Neutrophil (primary cell): ENCODE data around the gene GART.

Experiments
- H3K27ac ChIP-seq: fragments of 200-600 bp; sonication (generic); 2 replicates; pipeline ENCODE4 v1.5.1; 2016; ENCODE audit warnings: mild to moderate bottlenecking, moderate library complexity
- H3K27me3 ChIP-seq: fragments of 200-600 bp; sonication (generic); 2 replicates; pipeline ENCODE4 v1.6.0; 2016; ENCODE audit warnings: mild to moderate bottlenecking
- H3K36me3 ChIP-seq: fragments of 200-600 bp; sonication (generic); 2 replicates; pipeline ENCODE4 v1.5.1; 2017
- H3K4me1 ChIP-seq, 2 experiments: fragments of 200-600 bp in 1 of 2; sonication (generic) in 1 of 2; 1 replicate in 1 of 2; 2 replicates in 1 of 2; pipeline versions ENCODE4 v1.5.1 to v1.6.1; 2013 to 2016; ENCODE audit warnings: low read depth in 1 of 2, low read length in 1 of 2, mild to moderate bottlenecking in 1 of 2, moderate library complexity in 1 of 2; ENCODE audit not compliant: control insufficient read depth in 1 of 2, insufficient read depth in 1 of 2
- H3K4me3 ChIP-seq, 2 experiments: fragments of 200-600 bp in 1 of 2; sonication (generic) in 1 of 2; 1 replicate in 1 of 2; 2 replicates in 1 of 2; pipeline ENCODE4 v1.5.1; 2013 to 2016; ENCODE audit warnings: low read depth in 1 of 2, low read length in 1 of 2, mild to moderate bottlenecking in 1 of 2, moderate library complexity in 1 of 2
- H3K9me3 ChIP-seq: fragments of 200-600 bp; sonication (generic); 2 replicates; pipeline ENCODE4 v1.5.1; 2016
- CTCF ChIP-seq: fragments of 200-600 bp; sonication (generic); IDR thresholded peaks from 2 replicates; pipeline ENCODE4 v1.5.1; 2016; ENCODE audit warnings: antibody characterized with exemption

The GART gene

GRCh38 chr21:33540711-33541104 is 1.2 kb downstream of the GART start:
- Histone ChIP-seq H3K9me3 (no peaks in the 10 kb centered on the region), H3K27ac (peak overlapping the region; percentile 98), H3K36me3 (no peaks in the 10 kb centered on the region), H3K4me1 (peaks cover 35 to 36% of the 10 kb centered on the region in 2 experiments), H3K4me3 (peak overlapping the region in 1 of 2 experiments; percentile 90), H3K27me3 (no peaks in the 10 kb centered on the region)
- no peak for TF ChIP-seq CTCF

- TF ChIP-seq CTCF: no peak
- H3K4me1 ChIP-seq: peaks cover 24 to 25% of the 10 kb centered on the region in 2 experiments
- no peaks in the 10 kb centered on the region for H3K9me3 ChIP-seq
- no peaks in the 10 kb centered on the region for H3K36me3 ChIP-seq
- no peak overlapping the region for H3K4me3 ChIP-seq
- no peaks in the 10 kb centered on the region for H3K27me3 ChIP-seq
- H3K27ac ChIP-seq: no peak overlapping the region
Measured at GRCh38 chr21:33539616-33540015, 2.3 kb downstream of the GART start.

DNA sequence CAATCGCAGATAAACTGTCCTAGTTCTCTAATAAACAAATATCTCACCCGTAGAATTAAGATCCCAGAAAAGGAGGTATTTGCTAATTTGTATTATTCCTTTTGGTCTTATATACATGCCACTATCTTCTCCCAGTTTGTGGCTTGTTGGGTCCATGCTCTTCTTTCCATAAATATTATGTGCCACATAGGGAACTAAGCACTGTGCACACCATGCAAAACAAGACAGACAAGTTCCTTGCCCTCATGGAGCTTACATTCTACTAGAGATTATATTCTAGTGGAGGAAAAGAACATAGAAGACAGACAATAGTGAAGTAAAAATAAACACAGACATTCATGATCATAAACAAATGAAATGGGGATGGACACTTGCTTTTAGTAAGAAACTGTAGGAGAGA is 4.7 kb downstream of the GART start:
- no peak overlapping the region for H3K4me3 ChIP-seq

DNA sequence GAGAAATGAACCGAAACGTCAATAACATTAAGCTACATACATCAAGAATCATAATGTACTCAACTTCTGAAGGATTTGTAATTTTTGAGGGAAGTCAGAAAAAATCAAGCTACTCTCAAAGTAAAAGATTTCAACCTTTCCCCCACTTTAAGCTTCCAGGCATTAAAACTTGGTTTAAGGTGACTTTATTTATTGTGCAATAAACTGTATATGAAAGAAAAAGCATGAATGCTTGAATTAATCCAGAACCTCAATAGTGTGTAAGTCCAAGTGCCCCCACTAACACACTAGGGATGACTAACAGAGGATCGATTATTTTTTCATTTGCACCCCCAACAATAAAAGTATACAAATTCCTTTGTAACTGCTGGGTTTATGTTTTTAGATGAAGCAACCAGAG is 10.9 kb downstream of the GART start:
- peaks cover 14% of the 10 kb centered on the region for H3K36me3 ChIP-seq
- TF ChIP-seq CTCF: no peak

More for the DNA sequence above, 4.7 kb downstream of the GART start:
- Histone ChIP-seq H3K27ac (no peak overlapping the region), H3K36me3 (no peaks in the 10 kb centered on the region), H3K27me3 (no peaks in the 10 kb centered on the region), H3K9me3 (no peaks in the 10 kb centered on the region), H3K4me1 (peaks cover 21 to 23% of the 10 kb centered on the region in 2 experiments)
- TF ChIP-seq CTCF: no peak

GRCh38 chr21:33522953-33523349 is 19.0 kb downstream of the GART start:
- no peaks in the 10 kb centered on the region for H3K27me3 ChIP-seq
- H3K4me3 ChIP-seq: no peak overlapping the region
- TF ChIP-seq CTCF: no peak
- no peaks in the 10 kb centered on the region for H3K9me3 ChIP-seq
- H3K4me1 ChIP-seq: peaks cover 7 to 11% of the 10 kb centered on the region in 2 experiments
- H3K36me3 ChIP-seq: peaks cover 32% of the 10 kb centered on the region
- H3K27ac ChIP-seq: no peak overlapping the region

More for the DNA sequence above, 10.9 kb downstream of the GART start:
- no peak overlapping the region for H3K4me3 ChIP-seq
- no peaks in the 10 kb centered on the region for H3K9me3 ChIP-seq
- no peaks in the 10 kb centered on the region for H3K27me3 ChIP-seq
- H3K4me1 ChIP-seq: peaks cover 11 to 15% of the 10 kb centered on the region in 2 experiments
- H3K27ac ChIP-seq: no peak overlapping the region
